GM19438 (cell line): ENCODE measurements around the gene ANKRD17.
"Not testable (repeated sequence)": the region's sequence is repeated elsewhere in the genome, so short reads cannot be mapped to it uniquely, and the experiment has no call there.

Source experiments
- ATAC-seq: cut with Tn5 transposase; IDR thresholded peaks from one replicate; pipeline ENCODE4 v1.9.1; 2021; ENCODE audit warnings: low read depth; ENCODE audit not compliant: unreplicated experiment

The ANKRD17 gene

GRCh38 chr4:73258686-73259570, at the start of gene ANKRD17:
ANKRD17 (minus strand) TSS chr4:73258798; CDS start chr4:73258668, 130 bp downstream.
- peak; percentile 77 for ATAC-seq

DNA sequence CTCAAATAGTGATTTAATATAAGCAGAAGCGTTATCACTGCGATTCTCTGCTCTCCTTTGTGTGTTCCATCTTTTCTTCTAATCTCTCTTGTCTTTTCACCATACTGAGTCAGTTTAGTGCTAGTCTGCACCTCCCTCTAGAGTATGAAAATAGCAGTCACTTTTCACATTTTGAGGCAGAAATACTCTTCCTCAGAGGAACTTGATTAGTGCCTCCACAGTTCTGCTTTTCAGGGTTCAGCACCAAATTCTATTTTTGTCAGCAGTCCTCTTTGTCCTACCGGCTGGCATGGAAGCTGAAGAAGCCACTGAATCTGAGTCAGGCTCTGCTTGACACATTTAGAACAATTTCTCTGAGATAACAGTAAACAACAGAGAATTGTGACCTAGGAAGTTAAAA, 49.7 kb upstream of the ANKRD17 start:
- ATAC-seq = no peak

DNA sequence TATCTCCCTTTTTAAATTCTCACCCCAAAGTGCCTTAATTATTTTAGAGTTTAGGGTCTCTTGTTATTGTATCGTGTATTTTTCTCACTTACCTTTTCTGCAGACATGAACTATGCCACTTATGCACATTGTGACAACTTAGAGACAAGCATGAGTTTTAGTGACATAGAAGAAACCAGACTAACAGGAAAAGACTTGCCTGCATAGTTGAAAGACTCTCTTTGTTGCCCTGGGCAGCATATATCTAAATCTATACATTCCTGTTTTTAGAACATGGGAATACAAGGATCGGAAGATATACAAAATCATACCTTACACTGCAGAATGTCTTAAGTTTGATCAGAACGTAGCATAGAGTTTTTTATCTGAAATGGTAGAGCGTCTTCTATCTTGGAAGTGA, 45.1 kb upstream of the ANKRD17 start:
- ATAC-seq = no peak

DNA sequence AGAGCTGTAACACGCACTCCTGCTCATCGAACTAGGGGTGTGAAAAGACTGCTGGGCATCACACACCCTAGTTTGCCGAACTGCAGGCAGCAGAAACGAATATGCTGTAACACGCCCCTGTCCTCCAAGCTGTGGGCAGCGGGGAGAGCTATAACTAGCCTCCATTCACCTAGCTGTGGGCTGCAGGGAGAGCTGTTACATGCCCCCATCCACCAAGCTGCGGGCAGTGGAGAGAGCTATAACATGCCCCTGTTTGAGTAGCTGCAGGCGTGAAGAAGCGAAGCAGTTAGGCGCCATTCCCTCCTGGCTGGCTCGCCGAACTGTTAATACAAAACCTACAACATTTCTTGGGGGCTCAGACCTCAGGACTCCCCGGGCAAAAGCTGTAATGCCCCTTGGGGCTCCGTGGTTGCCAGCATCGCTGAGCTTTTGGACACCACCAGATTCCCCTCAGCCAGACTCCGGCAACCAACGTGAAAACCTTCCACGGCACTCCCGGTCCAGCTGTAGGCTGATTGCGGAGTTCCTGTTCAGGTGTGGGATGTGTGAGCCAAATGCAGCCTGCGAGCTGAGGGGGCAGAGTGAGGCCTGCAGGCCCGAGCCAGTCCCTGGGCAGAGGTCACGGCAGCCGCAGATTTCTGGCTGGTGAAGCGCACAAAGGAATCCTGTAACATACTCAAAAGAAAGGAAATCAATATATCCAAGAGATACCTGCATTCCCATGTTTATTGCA, 41.1 kb upstream of the ANKRD17 start:
- no peak for ATAC-seq

DNA sequence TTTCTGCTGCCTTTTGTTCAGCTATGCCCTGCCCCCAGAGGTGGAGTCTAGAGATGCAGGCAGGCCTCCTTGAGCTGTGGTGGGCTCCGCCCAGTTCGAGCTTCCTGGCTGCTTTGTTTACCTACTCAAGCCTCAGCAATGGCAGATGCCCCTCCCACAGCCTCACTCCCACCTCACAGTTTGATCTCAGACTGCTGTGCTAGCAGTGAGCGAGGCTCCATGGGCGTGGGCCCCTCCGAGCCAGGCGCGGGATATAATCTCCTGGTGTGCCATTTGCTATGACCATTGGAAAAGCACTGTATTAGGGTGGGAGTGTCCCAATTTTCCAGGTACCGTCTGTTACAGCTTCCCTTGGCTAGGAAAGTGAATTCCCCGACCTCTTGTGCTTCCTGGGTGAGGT, 34.1 kb upstream of the ANKRD17 start:
- ATAC-seq = not testable (repeated sequence)

DNA sequence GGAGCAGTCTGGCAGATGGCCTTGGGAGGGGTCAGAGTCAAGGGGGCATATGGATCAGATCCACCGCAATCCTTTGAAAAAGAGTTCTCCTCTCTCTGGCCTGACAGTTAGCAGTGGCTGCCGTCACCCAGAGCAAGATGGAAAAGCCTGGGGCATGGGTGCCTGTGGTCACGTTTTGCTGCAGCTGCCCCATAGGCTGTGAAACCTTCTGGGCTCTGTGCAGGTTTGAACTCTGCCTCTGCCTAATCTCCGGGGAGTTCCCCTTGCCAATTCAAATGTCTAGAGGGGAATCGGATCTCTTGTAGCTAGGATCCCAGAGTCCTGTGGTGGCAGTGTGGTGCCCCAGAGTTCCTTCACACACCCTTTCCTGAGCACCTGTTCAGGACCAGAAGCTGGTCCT, 23.4 kb upstream of the ANKRD17 start:
- ATAC-seq = no peak

DNA sequence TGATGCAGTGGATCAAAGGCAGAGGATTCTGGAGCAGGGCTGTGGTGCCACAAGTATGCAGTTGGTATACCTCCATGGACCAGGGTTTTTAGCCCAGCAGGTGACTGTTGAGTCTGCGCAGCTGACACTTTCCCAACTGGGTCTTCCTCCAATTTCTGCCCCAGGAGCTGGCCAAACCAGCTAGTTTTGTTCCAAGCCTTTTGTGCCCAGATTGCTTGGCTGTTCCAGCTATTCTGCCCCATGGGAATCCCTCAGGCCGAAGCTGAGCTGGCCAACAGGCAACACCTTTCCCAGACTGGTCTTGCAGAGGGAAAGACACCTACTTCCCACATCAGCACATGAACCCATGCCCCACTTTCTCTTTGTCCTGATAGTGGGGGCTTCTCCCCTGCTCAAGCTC, 22.8 kb upstream of the ANKRD17 start:
- ATAC-seq = no peak

GRCh38 chr4:73277201-73277600, 18.6 kb upstream of the ANKRD17 start:
- no peak for ATAC-seq

DNA sequence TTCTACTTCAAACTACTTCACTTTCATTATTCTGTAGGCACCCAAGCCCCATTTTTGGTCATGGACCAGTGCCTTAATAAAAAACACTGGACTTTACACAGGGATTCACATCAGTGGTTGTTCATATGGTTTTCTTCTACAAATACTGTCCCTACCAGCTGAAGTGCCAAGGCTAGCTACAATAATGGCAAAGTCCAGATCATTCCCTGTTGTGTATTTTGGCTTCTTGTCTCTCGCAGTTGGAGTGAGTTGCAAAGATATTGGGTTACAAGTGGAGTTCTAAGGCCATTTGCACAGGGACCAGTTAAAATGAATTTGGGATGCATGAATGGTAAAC, 16.7 kb upstream of the ANKRD17 start:
- no peak for ATAC-seq

- ATAC-seq = no peak
These were observed 14.2 kb upstream of the ANKRD17 start for GRCh38 chr4:73272816-73273215.

GRCh38 chr4:73267050-73267449, 8.5 kb upstream of the ANKRD17 start:
- no peak for ATAC-seq

DNA sequence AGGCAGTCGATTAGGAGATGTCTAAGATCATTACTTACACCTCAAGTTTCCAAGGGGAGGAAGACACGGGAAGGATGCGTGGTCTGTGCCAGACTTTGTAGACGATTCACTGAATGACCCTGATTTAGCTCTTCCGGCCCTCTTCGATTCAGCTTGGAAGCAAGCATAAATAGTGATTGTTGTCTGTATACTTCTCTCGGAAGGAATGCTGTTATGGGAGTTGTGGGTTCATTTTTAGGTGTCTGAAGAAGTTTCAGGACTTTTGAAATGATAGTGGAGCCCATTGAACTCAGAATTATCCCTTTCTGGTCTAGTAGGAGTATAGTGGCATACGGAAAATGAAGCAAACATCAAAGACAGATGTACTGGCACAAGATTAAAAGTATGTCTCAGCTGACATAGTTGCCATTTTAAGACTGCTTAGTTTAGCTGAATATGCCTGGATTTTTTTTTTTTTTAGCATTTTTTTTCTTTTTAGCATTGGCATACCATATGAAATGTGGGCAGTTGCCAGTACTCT, 1.0 kb upstream of the ANKRD17 start:
- peak; percentile 6 for ATAC-seq

DNA sequence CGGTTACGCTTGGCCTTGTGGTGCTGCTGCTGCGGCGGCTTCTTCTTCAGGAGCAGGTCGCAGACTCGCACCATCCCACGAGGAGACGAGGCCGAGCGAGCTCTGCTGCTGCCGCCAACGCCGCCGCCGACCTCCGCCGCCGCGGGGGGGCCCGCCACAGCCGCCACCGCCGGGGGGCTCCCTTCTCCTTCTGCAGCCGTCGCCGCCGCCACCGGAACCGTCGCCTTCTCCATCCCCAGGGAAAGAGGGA, 237 bp downstream of the ANKRD17 start:
- ATAC-seq = peak; percentile 23

GRCh38 chr4:73257651-73258435, 755 bp downstream of the ANKRD17 start:
- peak; percentile 12 for ATAC-seq

DNA sequence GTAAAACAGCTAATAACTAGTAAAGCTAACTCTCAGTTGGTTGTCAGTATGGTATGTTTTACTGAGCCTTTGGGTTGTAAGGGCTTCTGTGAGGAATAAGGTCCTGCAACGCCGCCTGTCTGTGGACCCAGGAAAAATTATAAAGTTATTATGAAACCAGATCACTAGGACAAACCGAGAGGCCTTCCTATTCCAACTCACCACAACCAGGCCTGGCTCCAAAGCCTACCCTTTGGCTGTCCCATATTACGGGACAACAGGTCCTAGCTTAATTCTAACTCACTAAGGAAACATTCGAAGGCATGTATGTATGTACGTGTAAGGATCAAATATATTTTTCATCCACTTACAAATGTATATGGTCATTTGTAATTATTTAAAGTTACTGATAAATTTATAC, 1.4 kb downstream of the ANKRD17 start:
- ATAC-seq = peak; percentile 22

DNA sequence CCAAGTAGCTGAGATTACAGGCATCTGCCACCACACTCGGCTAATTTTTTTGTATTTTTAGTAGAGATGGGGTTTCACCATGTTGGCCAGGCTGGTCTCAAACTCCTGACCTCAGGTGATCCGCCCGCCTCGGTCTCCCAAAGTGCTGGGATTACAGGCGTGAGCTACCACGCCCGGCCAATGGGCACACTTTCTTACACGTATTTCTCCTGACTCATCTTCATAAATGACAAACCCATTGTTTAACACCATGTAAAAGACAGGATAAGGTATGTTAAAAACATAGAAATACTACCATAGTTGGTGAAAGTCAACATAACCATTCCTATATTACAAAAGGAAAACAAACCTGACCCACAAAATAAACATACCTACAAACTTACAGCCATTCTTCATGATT, 2.8 kb downstream of the ANKRD17 start:
- ATAC-seq = not testable (repeated sequence)

GRCh38 chr4:73252001-73252400, 6.6 kb downstream of the ANKRD17 start:
- ATAC-seq = no peak

GRCh38 chr4:73251384-73251783, 7.2 kb downstream of the ANKRD17 start:
- no peak for ATAC-seq

DNA sequence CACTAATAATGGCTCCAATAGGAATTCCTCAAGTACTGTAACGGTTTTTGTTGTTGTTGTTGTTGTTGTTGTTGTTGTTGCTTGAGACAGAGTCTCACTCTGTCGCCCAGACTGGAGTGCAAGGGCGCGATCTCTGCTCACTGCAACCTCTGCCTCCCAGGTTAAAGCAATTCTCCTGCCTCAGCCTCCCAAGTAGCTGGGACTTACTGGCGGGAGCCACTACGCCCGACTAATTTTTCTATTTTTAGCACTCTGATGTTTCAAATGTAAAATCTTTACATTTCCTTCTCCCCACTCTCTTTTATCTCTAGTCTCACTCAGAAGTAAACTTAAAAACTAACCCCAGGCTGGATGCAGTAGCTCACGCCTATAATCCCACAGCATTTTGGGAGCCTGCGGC, 8.0 kb downstream of the ANKRD17 start:
- ATAC-seq = no peak

- no peak for ATAC-seq
These were observed 9.8 kb downstream of the ANKRD17 start for GRCh38 chr4:73248821-73249220.

- ATAC-seq = no peak
These were observed 10.2 kb downstream of the ANKRD17 start for GRCh38 chr4:73248416-73248815.
